ENCODE results near the gene MACROD2.

GRCh38 chr20:14757728-14758127, 762.4 kb downstream of the MACROD2 start:
- no peak for TF ChIP-seq YY1 (IDR thresholded peaks at IDR 0.05; ENCODE audit: insufficient read depth, insufficient read length)
- no peak for TF ChIP-seq ZNF274 (IDR thresholded peaks at IDR 0.05; ENCODE audit: low read depth, low read length)
